Activated T-helper 9 cell treated with anti-CD3 and anti-CD28 coated beads, Interleukin-2, amount 50 U/mL, for 16 hours (primary cell): Measurements from ENCODE around the gene SLC8A2.

Experiments
- DNase-seq: peaks from one replicate; pipeline ENCODE4 v3.0.0-alpha.2; 2020; ENCODE audit warnings: low read depth

The SLC8A2 gene

GRCh38 chr19:47471733-47472457 is at the start of gene SLC8A2:
Gene SLC8A2 (minus strand): TSS chr19:47471893. CDS start chr19:47466403, 5,490 bp downstream.
- DNase-seq = peak; percentile 43

- DNase-seq = no peak
These were observed 49.1 kb upstream of the SLC8A2 start for GRCh38 chr19:47520839-47521238.

GRCh38 chr19:47520343-47520806 is 48.7 kb upstream of the SLC8A2 start:
- DNase-seq = no peak

- no peak for DNase-seq
These were observed 47.2 kb upstream of the SLC8A2 start for GRCh38 chr19:47518854-47519253.

- peak; percentile 9 for DNase-seq
These were observed 46.4 kb upstream of the SLC8A2 start for GRCh38 chr19:47518139-47518538.

GRCh38 chr19:47514869-47515588 is 43.3 kb upstream of the SLC8A2 start, which contains the start of gene NAPA:
Gene NAPA (minus strand): TSS chr19:47515063. CDS start chr19:47514940, 123 bp downstream.
- peak; percentile 100 for DNase-seq

GRCh38 chr19:47514151-47514868 is 42.6 kb upstream of the SLC8A2 start:
- DNase-seq = peak; percentile 10

- no peak for DNase-seq
These were observed 41.2 kb upstream of the SLC8A2 start for GRCh38 chr19:47512948-47513319.

- no peak for DNase-seq
These were observed 40.7 kb upstream of the SLC8A2 start for GRCh38 chr19:47512183-47512947.

GRCh38 chr19:47511681-47512080 is 40.0 kb upstream of the SLC8A2 start:
- no peak for DNase-seq

GRCh38 chr19:47511128-47511517 is 39.4 kb upstream of the SLC8A2 start:
- DNase-seq = no peak

GRCh38 chr19:47510516-47511127 is 38.9 kb upstream of the SLC8A2 start:
- DNase-seq = no peak

GRCh38 chr19:47509973-47510372 is 38.3 kb upstream of the SLC8A2 start:
- DNase-seq = no peak

- DNase-seq = no peak
These were observed 37.6 kb upstream of the SLC8A2 start for GRCh38 chr19:47509170-47509847.

- DNase-seq = no peak
These were observed 37.0 kb upstream of the SLC8A2 start for GRCh38 chr19:47508721-47509120.

- no peak for DNase-seq
These were observed 36.3 kb upstream of the SLC8A2 start for GRCh38 chr19:47507924-47508553.

- no peak for DNase-seq
These were observed 35.3 kb upstream of the SLC8A2 start for GRCh38 chr19:47507012-47507411.

- DNase-seq = no peak
These were observed 34.8 kb upstream of the SLC8A2 start for GRCh38 chr19:47506459-47506858.

- DNase-seq = no peak
These were observed 33.8 kb upstream of the SLC8A2 start for GRCh38 chr19:47505506-47505905.

- DNase-seq = no peak
These were observed 32.1 kb upstream of the SLC8A2 start for GRCh38 chr19:47503826-47504150.
